Measurements from ENCODE around the gene ADGRA1.

Gene ADGRA1

GRCh38 chr10:133169173-133169947, 81.6 kb downstream of the ADGRA1 start:
- Histone ChIP-seq H2AFZ (ENCODE audit: low read depth, low read length) (no peak overlapping the region), H3K36me3 (ENCODE audit: control insufficient read depth in 1 of 2, insufficient read depth in 2 of 2, low read depth in 1 of 2, low read length in 2 of 2) (no peaks in the 10 kb centered on the region), H3K4me1 (ENCODE audit: control insufficient read depth, insufficient read depth, low read depth, low read length) (no peaks in the 10 kb centered on the region), H3K27ac (ENCODE audit: low read length, poor library complexity, severe bottlenecking) (no peak overlapping the region), H4K8ac (ENCODE audit: low read length) (no peak overlapping the region), H3K79me1 (replicated peaks; ENCODE audit: low read length, poor library complexity, severe bottlenecking) (no peaks in the 10 kb centered on the region), H2BK12ac (ENCODE audit: low read length in 2 of 2) (no peak overlapping the region), H2BK120ac (ENCODE audit: low read depth, low read length) (no peak overlapping the region), H3K4me2 (ENCODE audit: low read length, poor library complexity, severe bottlenecking) (no peak overlapping the region), H3K27me3 (ENCODE audit: control insufficient read depth in 1 of 2, insufficient read depth in 1 of 2, low read length in 2 of 2) (peaks cover 0 to 26% of the 10 kb centered on the region in 2 experiments), H3K4me3 (ENCODE audit: insufficient read depth in 1 of 2, low read depth in 1 of 2, low read length in 2 of 2) (peak overlapping the region in 1 of 2 experiments; percentile 33), H3K4ac (ENCODE audit: low read depth in 1 of 2, low read length in 2 of 2) (no peak overlapping the region), H3K9ac (ENCODE audit: low read length) (no peak overlapping the region), H4K91ac (ENCODE audit: low read length) (peak overlapping the region; percentile 61), H2BK5ac (ENCODE audit: low read depth, low read length, poor library complexity, severe bottlenecking) (no peak overlapping the region), H3K18ac (ENCODE audit: low read depth in 1 of 2, low read length in 2 of 2) (no peak overlapping the region), H3K14ac (ENCODE audit: low read length in 2 of 2) (no peak overlapping the region), H3K9me3 (ENCODE audit: control insufficient read depth, low read length) (no peaks in the 10 kb centered on the region), H3K23ac (ENCODE audit: low read length in 2 of 2) (no peak overlapping the region), H2AK5ac (ENCODE audit: low read length, severe bottlenecking) (no peak overlapping the region), H2BK15ac (ENCODE audit: low read depth, poor library complexity, severe bottlenecking) (no peak overlapping the region)
- 92% methylated on average over 30 of the region's 30 CpGs for whole genome bisulfite sequencing
- DNase-seq, result no peak

GRCh38 chr10:133170092-133170491, 82.4 kb downstream of the ADGRA1 start:
- Histone ChIP-seq H2BK15ac (ENCODE audit: low read depth, poor library complexity, severe bottlenecking) (no peak overlapping the region), H3K23ac (ENCODE audit: low read length in 2 of 2) (no peak overlapping the region), H3K9me3 (ENCODE audit: control insufficient read depth, low read length) (no peaks in the 10 kb centered on the region), H3K27me3 (ENCODE audit: control insufficient read depth in 1 of 2, insufficient read depth in 1 of 2, low read length in 2 of 2) (peaks cover 0 to 22% of the 10 kb centered on the region in 2 experiments), H3K27ac (ENCODE audit: low read length, poor library complexity, severe bottlenecking) (no peak overlapping the region), H2AK5ac (ENCODE audit: low read length, severe bottlenecking) (no peak overlapping the region), H3K4me1 (ENCODE audit: control insufficient read depth, insufficient read depth, low read depth, low read length) (no peaks in the 10 kb centered on the region), H3K4me3 (ENCODE audit: insufficient read depth in 1 of 2, low read depth in 1 of 2, low read length in 2 of 2) (no peak overlapping the region), H3K9ac (ENCODE audit: low read length) (no peak overlapping the region), H4K91ac (ENCODE audit: low read length) (no peak overlapping the region), H3K4me2 (ENCODE audit: low read length, poor library complexity, severe bottlenecking) (no peak overlapping the region), H3K4ac (ENCODE audit: low read depth in 1 of 2, low read length in 2 of 2) (no peak overlapping the region), H2BK12ac (ENCODE audit: low read length in 2 of 2) (no peak overlapping the region), H3K14ac (ENCODE audit: low read length in 2 of 2) (no peak overlapping the region), H3K18ac (ENCODE audit: low read depth in 1 of 2, low read length in 2 of 2) (no peak overlapping the region), H3K79me1 (replicated peaks; ENCODE audit: low read length, poor library complexity, severe bottlenecking) (no peaks in the 10 kb centered on the region), H3K36me3 (ENCODE audit: control insufficient read depth in 1 of 2, insufficient read depth in 2 of 2, low read depth in 1 of 2, low read length in 2 of 2) (no peaks in the 10 kb centered on the region), H2AFZ (ENCODE audit: low read depth, low read length) (no peak overlapping the region), H4K8ac (ENCODE audit: low read length) (no peak overlapping the region), H2BK120ac (ENCODE audit: low read depth, low read length) (no peak overlapping the region), H2BK5ac (ENCODE audit: low read depth, low read length, poor library complexity, severe bottlenecking) (no peak overlapping the region)
- DNase-seq, result no peak
- WGBS, result 90% methylated on average over 17 of the region's 17 CpGs

GRCh38 chr10:133173860-133174640, 86.3 kb downstream of the ADGRA1 start:
- Histone ChIP-seq H3K14ac (ENCODE audit: low read length in 2 of 2) (no peak overlapping the region), H3K27me3 (ENCODE audit: control insufficient read depth in 1 of 2, insufficient read depth in 1 of 2, low read length in 2 of 2) (peaks cover 0 to 2% of the 10 kb centered on the region in 2 experiments), H4K91ac (ENCODE audit: low read length) (no peak overlapping the region), H2BK15ac (ENCODE audit: low read depth, poor library complexity, severe bottlenecking) (no peak overlapping the region), H3K4me3 (ENCODE audit: insufficient read depth in 1 of 2, low read depth in 1 of 2, low read length in 2 of 2) (no peak overlapping the region), H2BK5ac (ENCODE audit: low read depth, low read length, poor library complexity, severe bottlenecking) (no peak overlapping the region), H2AFZ (ENCODE audit: low read depth, low read length) (no peak overlapping the region), H3K4me2 (ENCODE audit: low read length, poor library complexity, severe bottlenecking) (no peak overlapping the region), H3K9ac (ENCODE audit: low read length) (no peak overlapping the region), H3K18ac (ENCODE audit: low read depth in 1 of 2, low read length in 2 of 2) (no peak overlapping the region), H2AK5ac (ENCODE audit: low read length, severe bottlenecking) (no peak overlapping the region), H3K36me3 (ENCODE audit: control insufficient read depth in 1 of 2, insufficient read depth in 2 of 2, low read depth in 1 of 2, low read length in 2 of 2) (no peaks in the 10 kb centered on the region), H2BK12ac (ENCODE audit: low read length in 2 of 2) (no peak overlapping the region), H3K4ac (ENCODE audit: low read depth in 1 of 2, low read length in 2 of 2) (no peak overlapping the region), H3K9me3 (ENCODE audit: control insufficient read depth, low read length) (no peaks in the 10 kb centered on the region), H2BK120ac (ENCODE audit: low read depth, low read length) (no peak overlapping the region), H3K4me1 (ENCODE audit: control insufficient read depth, insufficient read depth, low read depth, low read length) (no peaks in the 10 kb centered on the region), H3K79me1 (replicated peaks; ENCODE audit: low read length, poor library complexity, severe bottlenecking) (no peaks in the 10 kb centered on the region), H4K8ac (ENCODE audit: low read length) (no peak overlapping the region), H3K23ac (ENCODE audit: low read length in 2 of 2) (no peak overlapping the region), H3K27ac (ENCODE audit: low read length, poor library complexity, severe bottlenecking) (no peak overlapping the region)
- 88% methylated on average over 15 of the region's 15 CpGs for WGBS
- DNase-seq, result no peak

- Histone ChIP-seq H3K9me3 (ENCODE audit: control insufficient read depth, low read length) (no peaks in the 10 kb centered on the region), H4K8ac (ENCODE audit: low read length) (no peak overlapping the region), H3K79me1 (replicated peaks; ENCODE audit: low read length, poor library complexity, severe bottlenecking) (no peaks in the 10 kb centered on the region), H3K9ac (ENCODE audit: low read length) (no peak overlapping the region), H2BK120ac (ENCODE audit: low read depth, low read length) (no peak overlapping the region), H2AK5ac (ENCODE audit: low read length, severe bottlenecking) (no peak overlapping the region), H2BK12ac (ENCODE audit: low read length in 2 of 2) (no peak overlapping the region), H4K91ac (ENCODE audit: low read length) (no peak overlapping the region), H2AFZ (ENCODE audit: low read depth, low read length) (no peak overlapping the region), H2BK5ac (ENCODE audit: low read depth, low read length, poor library complexity, severe bottlenecking) (no peak overlapping the region), H3K18ac (ENCODE audit: low read depth in 1 of 2, low read length in 2 of 2) (no peak overlapping the region), H3K4ac (ENCODE audit: low read depth in 1 of 2, low read length in 2 of 2) (no peak overlapping the region), H3K27ac (ENCODE audit: low read length, poor library complexity, severe bottlenecking) (no peak overlapping the region), H3K4me2 (ENCODE audit: low read length, poor library complexity, severe bottlenecking) (no peak overlapping the region), H3K4me3 (ENCODE audit: insufficient read depth in 1 of 2, low read depth in 1 of 2, low read length in 2 of 2) (no peak overlapping the region), H2BK15ac (ENCODE audit: low read depth, poor library complexity, severe bottlenecking) (no peak overlapping the region), H3K14ac (ENCODE audit: low read length in 2 of 2) (no peak overlapping the region), H3K4me1 (ENCODE audit: control insufficient read depth, insufficient read depth, low read depth, low read length) (no peaks in the 10 kb centered on the region), H3K23ac (ENCODE audit: low read length in 2 of 2) (no peak overlapping the region), H3K36me3 (ENCODE audit: control insufficient read depth in 1 of 2, insufficient read depth in 2 of 2, low read depth in 1 of 2, low read length in 2 of 2) (no peaks in the 10 kb centered on the region), H3K27me3 (ENCODE audit: control insufficient read depth in 1 of 2, insufficient read depth in 1 of 2, low read length in 2 of 2) (peaks cover 0 to 2% of the 10 kb centered on the region in 2 experiments)
- WGBS, result 49% methylated on average over 3 of the region's 3 CpGs
- DNase-seq, result no peak
Observed at GRCh38 chr10:133174689-133175263, 87.1 kb downstream of the ADGRA1 start.

All from mesenchymal stem cell (in vitro differentiated cells and primary cell).